ENCODE results near the gene NUP205. TPM values are rescaled to one million over a fixed set of nuclear protein-coding genes. Genes with fewer than 3 reads are reported as not detected.
A peak's percentile ranks its signal among the peaks of the same experiment; 100 is the strongest.

NUP205 gene
- total RNA-seq, 6 donors from 2014 or later, result 27.4 to 41.9 (median 33.1) TPM

GRCh38 chr7:135553346-135553745 lies 4.4 kb upstream of the NUP205 start:
- ATAC-seq (ENCODE audit: low FRiP score in 2 of 2), result no peak
- TF ChIP-seq CTCF (IDR thresholded peaks at IDR 0.05) (no peak), EP300 (IDR thresholded peaks at IDR 0.05) (no peak), POLR2A (IDR thresholded peaks at IDR 0.05) (no peak), POLR2AphosphoS5 (IDR thresholded peaks at IDR 0.05) (no peak)

GRCh38 chr7:135558337-135558767 lies 635 bp downstream of the NUP205 start:
- Histone ChIP-seq H3K27ac (peak overlapping the region; percentile 91 to 98 (median 93)), H3K4me3 (peak overlapping the region; percentile 75 to 95 (median 92)), H3K9me3 (no peaks in the 10 kb centered on the region), H3K4me1 (peaks cover 9 to 30% (median 13%) of the 10 kb centered on the region in 4 donors), H3K27me3 (no peaks in the 10 kb centered on the region), H3K36me3 (no peaks in the 10 kb centered on the region)
- 0% methylated on average over 6 to 16 of the region's 16 CpGs for WGBS, 2 donors
- DNase-seq, result peak in 1 of 2 donors; percentile 67
- peak; percentile 81 to 86 for ATAC-seq (ENCODE audit: low FRiP score in 2 of 2)
- TF ChIP-seq CTCF (IDR thresholded peaks at IDR 0.05) (peak in 5 of 6 experiments; percentile 19 to 52 (median 43)), POLR2AphosphoS5 (IDR thresholded peaks at IDR 0.05) (no peak)

More at GRCh38 chr7:135553346-135553745, 4.4 kb upstream of the NUP205 start:
- 87 to 91% methylated on average over 3 of the region's 3 CpGs for WGBS, 2 donors
- DNase-seq, result no peak
- no peaks in the 10 kb centered on the region for H3K36me3 ChIP-seq
- H3K9me3 ChIP-seq, result no peaks in the 10 kb centered on the region
- no peak overlapping the region for H3K4me3 ChIP-seq
- no peaks in the 10 kb centered on the region for H3K27me3 ChIP-seq
- no peak overlapping the region for H3K27ac ChIP-seq
- H3K4me1 ChIP-seq, result peaks cover 0 to 8% (median 1%) of the 10 kb centered on the region in 4 donors

GRCh38 chr7:135558881-135559280 lies 1.2 kb downstream of the NUP205 start:
- DNase-seq (no peak), ATAC-seq (ENCODE audit: low FRiP score in 2 of 2) (no peak)
- TF ChIP-seq POLR2A (IDR thresholded peaks at IDR 0.05) (no peak), EP300 (IDR thresholded peaks at IDR 0.05) (no peak), POLR2AphosphoS5 (IDR thresholded peaks at IDR 0.05) (no peak), CTCF (IDR thresholded peaks at IDR 0.05) (no peak)
- WGBS, 2 donors, result 44 to 53% methylated on average over 5 of the region's 5 CpGs
- Histone ChIP-seq H3K4me1 (peaks cover 9 to 30% (median 13%) of the 10 kb centered on the region in 4 donors), H3K27ac (peak overlapping the region in 3 of 4 donors; percentile 91 to 98 (median 93)), H3K27me3 (no peaks in the 10 kb centered on the region), H3K36me3 (no peaks in the 10 kb centered on the region), H3K9me3 (no peaks in the 10 kb centered on the region), H3K4me3 (peak overlapping the region; percentile 75 to 95 (median 92))

GRCh38 chr7:135560631-135561030 lies 2.9 kb downstream of the NUP205 start:
- no peak for DNase-seq
- Histone ChIP-seq H3K4me1 (peaks cover 9 to 30% (median 13%) of the 10 kb centered on the region in 4 donors), H3K27ac (no peak overlapping the region), H3K27me3 (no peaks in the 10 kb centered on the region), H3K36me3 (no peaks in the 10 kb centered on the region), H3K9me3 (no peaks in the 10 kb centered on the region), H3K4me3 (no peak overlapping the region)
- ATAC-seq (ENCODE audit: low FRiP score in 2 of 2), result no peak
- TF ChIP-seq POLR2AphosphoS5 (IDR thresholded peaks at IDR 0.05), result no peak
- TF ChIP-seq POLR2A (IDR thresholded peaks at IDR 0.05), result no peak
- no peak for TF ChIP-seq CTCF (IDR thresholded peaks at IDR 0.05)
- no peak for TF ChIP-seq EP300 (IDR thresholded peaks at IDR 0.05)
- 18 to 33% methylated on average over 1 of the region's 1 CpG for WGBS, 2 donors

- Histone ChIP-seq H3K4me3 (no peak overlapping the region), H3K9me3 (no peaks in the 10 kb centered on the region), H3K27ac (no peak overlapping the region), H3K27me3 (no peaks in the 10 kb centered on the region), H3K4me1 (peaks cover 6 to 24% (median 13%) of the 10 kb centered on the region in 4 donors), H3K36me3 (no peaks in the 10 kb centered on the region)
- WGBS, 2 donors, result 80 to 84% methylated on average over 8 of the region's 8 CpGs
- ATAC-seq (ENCODE audit: low FRiP score in 2 of 2), result no peak
- no peak for TF ChIP-seq POLR2AphosphoS5 (IDR thresholded peaks at IDR 0.05)
- TF ChIP-seq POLR2A (IDR thresholded peaks at IDR 0.05), result no peak
- no peak for TF ChIP-seq CTCF (IDR thresholded peaks at IDR 0.05)
- TF ChIP-seq EP300 (IDR thresholded peaks at IDR 0.05), result no peak
- no peak for DNase-seq
Measured at GRCh38 chr7:135562720-135563119, 5.0 kb downstream of the NUP205 start.
